Muscle of leg (tissue), 11 donors: ENCODE data around the gene ADGRV1. TPM values are rescaled to one million over a fixed set of nuclear protein-coding genes. Genes with fewer than 3 reads are reported as not detected.

Experiments used
- DNase-seq: peaks from one replicate; pipeline ENCODE4 v3.0.0; 2013
- H3K27ac ChIP-seq: one replicate; pipeline ENCODE4 v1.5.1; 2013; ENCODE audit warnings: mild to moderate bottlenecking, low read length, control low read depth
- H3K27me3 ChIP-seq: one replicate; pipeline ENCODE4 v1.6.1; 2013; ENCODE audit warnings: low read length; ENCODE audit not compliant: control insufficient read depth, insufficient read depth
- H3K36me3 ChIP-seq: one replicate; pipeline ENCODE4 v1.6.1; 2013; ENCODE audit warnings: low read length; ENCODE audit not compliant: control insufficient read depth, insufficient read depth
- H3K4me1 ChIP-seq: one replicate; pipeline ENCODE4 v1.6.1; 2013; ENCODE audit warnings: low read length; ENCODE audit not compliant: control insufficient read depth, insufficient read depth
- H3K4me3 ChIP-seq: one replicate; pipeline ENCODE4 v1.5.1; 2013; ENCODE audit warnings: low read length, control low read depth
- H3K9me3 ChIP-seq: replicated peaks from 2 replicates; pipeline ENCODE4 v1.6.1; 2013; ENCODE audit warnings: low read depth, low read length; ENCODE audit not compliant: control insufficient read depth
- WGBS: methylation state at CpG from one replicate; pipeline ENCODE4 v1.1.5; 2013; ENCODE audit warnings: missing lambda C conversion rate; ENCODE audit not compliant: insufficient coverage; 5-methylcytosine and 5-hydroxymethylcytosine counted together
- polyA plus RNA-seq, 8 donors: library from polyadenylated mRNA; unstranded; fragments of 120-200 nt; gene quantifications; one replicate each; pipeline versions ENCODE4 v1.2.1 to v1.2.3, GENCODE V29; 2013; ENCODE audit warnings: inconsistent platforms in 1 of 8, low replicate concordance in 1 of 8; ENCODE audit not compliant: insufficient read length in 8 of 8, insufficient read depth in 1 of 8
- total RNA-seq: library from RNA; stranded (reverse); fragments of 120-200 nt; gene quantifications from one replicate; pipeline ENCODE4 v1.2.4, GENCODE V29; 2013

Gene ADGRV1
- total and polyA plus RNA-seq, 9 donors = 0.49 to 2.5 (median 0.88) TPM

- no peak overlapping the region for H3K4me3 ChIP-seq
- peaks cover 5% of the 10 kb centered on the region for H3K4me1 ChIP-seq
- H3K27me3 ChIP-seq = no peaks in the 10 kb centered on the region
- H3K9me3 ChIP-seq = no peaks in the 10 kb centered on the region
- no peaks in the 10 kb centered on the region for H3K36me3 ChIP-seq
- no peak overlapping the region for H3K27ac ChIP-seq
- WGBS = 80% methylated on average over 1 of the region's 4 CpGs
- DNase-seq = no peak
Observed at GRCh38 chr5:91183743-91184142, 625.1 kb downstream of the ADGRV1 start.

DNA sequence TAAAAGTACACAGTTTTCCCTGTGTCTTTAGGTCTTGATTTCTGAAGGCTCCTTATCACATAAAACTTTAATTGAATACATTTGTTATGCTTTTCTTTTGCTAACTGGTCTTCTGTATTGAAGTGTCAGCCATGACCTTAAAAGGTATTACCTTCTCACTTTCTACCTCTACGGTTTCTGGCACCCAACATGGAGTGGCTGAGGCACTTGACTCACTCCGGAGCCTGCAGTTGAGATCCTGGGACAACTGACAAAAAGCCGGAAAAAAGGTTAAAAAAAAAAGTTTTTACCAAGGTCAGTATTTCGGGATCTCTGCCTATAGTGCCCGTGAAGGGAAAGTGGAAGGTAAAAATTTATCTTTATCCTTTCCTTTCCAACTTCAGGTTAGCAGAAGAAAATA lies 627.5 kb downstream of the ADGRV1 start:
- no peak overlapping the region for H3K4me3 ChIP-seq
- H3K9me3 ChIP-seq = no peaks in the 10 kb centered on the region
- H3K36me3 ChIP-seq = no peaks in the 10 kb centered on the region
- H3K27me3 ChIP-seq = no peaks in the 10 kb centered on the region
- no CpG with 5 or more reads among the region's 5 CpGs for WGBS
- no peak overlapping the region for H3K27ac ChIP-seq
- H3K4me1 ChIP-seq = peaks cover 7% of the 10 kb centered on the region
- no peak for DNase-seq

DNA sequence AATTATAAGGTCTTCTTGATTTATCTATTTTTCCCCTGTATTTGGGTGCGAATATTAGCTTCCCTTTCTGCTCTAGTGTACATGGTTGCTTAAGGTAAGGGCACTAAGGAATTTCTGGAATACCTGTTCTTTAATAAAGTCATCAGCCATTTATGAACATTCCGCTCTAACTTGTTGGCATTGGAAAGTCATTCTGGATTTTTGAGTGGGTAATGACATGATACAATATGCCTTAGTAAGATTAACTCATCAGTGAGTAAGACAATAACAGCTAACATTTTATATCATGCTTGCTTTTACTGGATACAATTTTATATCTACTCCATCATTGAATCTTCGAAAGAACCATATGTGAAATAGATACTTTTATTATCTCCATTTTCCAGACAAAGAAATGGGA lies 628.4 kb downstream of the ADGRV1 start:
- WGBS = no CpG with 5 or more reads among the region's 3 CpGs
- Histone ChIP-seq H3K27ac (no peak overlapping the region), H3K4me3 (no peak overlapping the region), H3K9me3 (no peaks in the 10 kb centered on the region), H3K27me3 (no peaks in the 10 kb centered on the region), H3K4me1 (peaks cover 7% of the 10 kb centered on the region), H3K36me3 (no peaks in the 10 kb centered on the region)
- DNase-seq = no peak

DNA sequence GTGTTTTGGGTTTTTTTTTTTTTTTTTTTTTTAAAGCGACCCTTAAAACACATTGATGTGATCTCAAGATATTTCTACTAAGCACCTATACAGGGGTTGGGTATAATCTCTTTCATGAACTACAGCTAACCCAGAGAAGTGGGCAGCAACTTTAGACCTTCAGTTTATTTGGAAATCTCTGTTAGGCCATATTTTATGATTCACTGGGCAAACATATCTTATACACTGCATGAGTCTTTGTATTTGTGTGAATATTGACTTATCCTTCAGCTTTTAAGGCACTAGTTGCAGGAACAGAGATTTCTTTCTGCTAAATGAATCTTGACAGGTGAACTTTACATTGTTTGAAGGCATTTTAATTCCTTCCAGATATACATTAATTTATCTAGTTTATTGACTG lies 630.2 kb downstream of the ADGRV1 start:
- no peaks in the 10 kb centered on the region for H3K36me3 ChIP-seq
- H3K4me3 ChIP-seq = no peak overlapping the region
- H3K27ac ChIP-seq = no peak overlapping the region
- no peak for DNase-seq
- no CpG with 5 or more reads among the region's 1 CpG for WGBS
- no peaks in the 10 kb centered on the region for H3K9me3 ChIP-seq
- H3K27me3 ChIP-seq = no peaks in the 10 kb centered on the region
- peaks cover 2% of the 10 kb centered on the region for H3K4me1 ChIP-seq

GRCh38 chr5:91189480-91190313 lies 631.1 kb downstream of the ADGRV1 start:
- Histone ChIP-seq H3K4me1 (peaks cover 2% of the 10 kb centered on the region), H3K4me3 (no peak overlapping the region), H3K36me3 (no peaks in the 10 kb centered on the region), H3K27ac (peak overlapping the region; percentile 63), H3K9me3 (no peaks in the 10 kb centered on the region), H3K27me3 (no peaks in the 10 kb centered on the region)
- DNase-seq = peak; percentile 97
- WGBS = 21% methylated on average over 3 of the region's 8 CpGs

- H3K27ac ChIP-seq = peak overlapping the region; percentile 63
- no CpG with 5 or more reads among the region's 3 CpGs for WGBS
- H3K36me3 ChIP-seq = no peaks in the 10 kb centered on the region
- no peaks in the 10 kb centered on the region for H3K27me3 ChIP-seq
- H3K4me3 ChIP-seq = no peak overlapping the region
- no peak for DNase-seq
- peaks cover 4% of the 10 kb centered on the region for H3K4me1 ChIP-seq
- no peaks in the 10 kb centered on the region for H3K9me3 ChIP-seq
Observed at GRCh38 chr5:91190314-91190690, 631.7 kb downstream of the ADGRV1 start.

GRCh38 chr5:91194824-91195381 lies 636.3 kb downstream of the ADGRV1 start:
- Histone ChIP-seq H3K9me3 (no peaks in the 10 kb centered on the region), H3K27me3 (no peaks in the 10 kb centered on the region), H3K4me1 (peaks cover 4% of the 10 kb centered on the region), H3K4me3 (no peak overlapping the region), H3K36me3 (no peaks in the 10 kb centered on the region), H3K27ac (no peak overlapping the region)
- WGBS = 38% methylated on average over 3 of the region's 8 CpGs
- DNase-seq = peak; percentile 69

- no CpG with 5 or more reads among the region's 2 CpGs for WGBS
- Histone ChIP-seq H3K4me1 (no peaks in the 10 kb centered on the region), H3K4me3 (no peak overlapping the region), H3K27ac (no peak overlapping the region), H3K36me3 (no peaks in the 10 kb centered on the region), H3K27me3 (no peaks in the 10 kb centered on the region), H3K9me3 (no peaks in the 10 kb centered on the region)
- DNase-seq = no peak
Observed at GRCh38 chr5:91200692-91201091, 642.1 kb downstream of the ADGRV1 start.

GRCh38 chr5:91206103-91206502 lies 647.5 kb downstream of the ADGRV1 start:
- Histone ChIP-seq H3K4me1 (no peaks in the 10 kb centered on the region), H3K9me3 (no peaks in the 10 kb centered on the region), H3K4me3 (no peak overlapping the region), H3K36me3 (no peaks in the 10 kb centered on the region), H3K27me3 (no peaks in the 10 kb centered on the region), H3K27ac (no peak overlapping the region)
- DNase-seq = no peak
- WGBS = 100% methylated on average over 2 of the region's 5 CpGs

DNA sequence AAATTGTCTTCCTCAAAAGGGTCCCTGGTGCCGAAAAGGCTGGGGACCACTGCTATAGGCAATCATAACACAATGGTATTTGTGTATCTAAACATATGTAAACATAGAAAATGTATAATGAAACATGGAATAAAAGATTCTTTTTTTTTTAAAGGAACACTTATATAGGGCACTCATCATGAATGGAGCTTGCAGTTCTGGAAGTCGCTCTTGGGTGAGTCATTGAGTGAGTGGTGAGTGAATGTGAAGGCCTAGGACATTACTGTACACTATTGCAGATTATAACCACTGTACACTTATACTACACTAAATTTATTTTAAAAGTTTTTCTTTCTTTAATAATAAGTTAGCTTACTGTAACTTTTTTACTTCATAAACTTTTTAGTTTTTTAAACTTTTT lies 648.1 kb downstream of the ADGRV1 start:
- Histone ChIP-seq H3K9me3 (no peaks in the 10 kb centered on the region), H3K36me3 (no peaks in the 10 kb centered on the region), H3K4me1 (peaks cover 4% of the 10 kb centered on the region), H3K27me3 (no peaks in the 10 kb centered on the region), H3K27ac (no peak overlapping the region), H3K4me3 (no peak overlapping the region)
- WGBS = no CpG with 5 or more reads among the region's 2 CpGs
- no peak for DNase-seq
